H9 (cell line): ENCODE measurements around the gene BYSL. TPM values are rescaled to one million over a fixed set of nuclear protein-coding genes. Genes with fewer than 3 reads are reported as not detected.

Source experiments
- DNase-seq: peaks from one replicate; pipeline ENCODE4 v3.0.0-alpha.2; 2017
- H2AFZ ChIP-seq: one replicate; pipeline ENCODE4 v1.6.1; 2013; ENCODE audit warnings: mild to moderate bottlenecking, low read length, control low read depth, moderate library complexity
- H2AK5ac ChIP-seq: 2 replicates; pipeline ENCODE4 v1.6.1; 2013; ENCODE audit warnings: low read length, control low read depth, mixed read lengths; ENCODE audit not compliant: insufficient read length
- H2BK120ac ChIP-seq: one replicate; pipeline ENCODE4 v1.6.1; 2013; ENCODE audit warnings: low read depth, mild to moderate bottlenecking, low read length, control low read depth, inconsistent platforms; ENCODE audit not compliant: poor library complexity, severe bottlenecking
- H2BK12ac ChIP-seq: 2 replicates; pipeline ENCODE4 v1.6.1; 2013; ENCODE audit warnings: low read length, control low read depth, mixed read lengths, low read depth; ENCODE audit not compliant: insufficient read length
- H2BK15ac ChIP-seq: 2 replicates; pipeline ENCODE4 v1.6.1; 2013; ENCODE audit warnings: low read depth, low read length, control low read depth
- H2BK20ac ChIP-seq: one replicate; pipeline ENCODE4 v1.6.1; 2013; ENCODE audit warnings: low read depth, mild to moderate bottlenecking, low read length, control low read depth, inconsistent platforms; ENCODE audit not compliant: poor library complexity, severe bottlenecking
- H2BK5ac ChIP-seq: 2 replicates; pipeline ENCODE4 v1.6.1; 2013; ENCODE audit warnings: low read length, control low read depth, mixed read lengths; ENCODE audit not compliant: insufficient read length
- H3K14ac ChIP-seq: 2 replicates; pipeline ENCODE4 v1.6.1; 2013; ENCODE audit warnings: low read length, control low read depth; ENCODE audit not compliant: insufficient read depth
- H3K18ac ChIP-seq: 2 replicates; pipeline ENCODE4 v1.6.1; 2013; ENCODE audit warnings: low read depth, mild to moderate bottlenecking, mixed read lengths, low read length, control low read depth; ENCODE audit not compliant: insufficient read length
- H3K23ac ChIP-seq: 2 replicates; pipeline ENCODE4 v1.6.1; 2013; ENCODE audit warnings: low read length, control low read depth, mixed read lengths, low read depth; ENCODE audit not compliant: insufficient read length
- H3K23me2 ChIP-seq: 2 replicates; pipeline ENCODE4 v1.6.1; 2013; ENCODE audit warnings: low read depth, mild to moderate bottlenecking, mixed read lengths, low read length, control low read depth; ENCODE audit not compliant: insufficient read length, poor library complexity, severe bottlenecking
- H3K27ac ChIP-seq: 2 replicates; pipeline ENCODE4 v1.5.1; 2013; ENCODE audit warnings: low read length, control low read depth, mixed read lengths, low read depth; ENCODE audit not compliant: insufficient read length
- H3K27me3 ChIP-seq: 2 replicates; pipeline ENCODE4 v1.6.1; 2013; ENCODE audit warnings: low read length, control low read depth, inconsistent platforms; ENCODE audit not compliant: insufficient read depth
- H3K4ac ChIP-seq: 2 replicates; pipeline ENCODE4 v1.6.1; 2013; ENCODE audit warnings: low read depth, mild to moderate bottlenecking, control low read depth, inconsistent platforms, low read length, moderate library complexity
- H3K4me1 ChIP-seq: 2 replicates; pipeline ENCODE4 v1.6.1; 2013; ENCODE audit warnings: low read length, control low read depth, inconsistent platforms; ENCODE audit not compliant: insufficient read depth
- H3K4me2 ChIP-seq: 2 replicates; pipeline ENCODE4 v1.6.1; 2013; ENCODE audit warnings: low read length, control low read depth, mixed read lengths; ENCODE audit not compliant: insufficient read length, insufficient read depth
- H3K56ac ChIP-seq: 2 replicates; pipeline ENCODE4 v1.6.1; 2013; ENCODE audit warnings: low read depth, mild to moderate bottlenecking, mixed read lengths, low read length, control low read depth; ENCODE audit not compliant: insufficient read length
- H3K79me1 ChIP-seq: 2 replicates; pipeline ENCODE4 v1.6.1; 2013; ENCODE audit warnings: low read depth, mild to moderate bottlenecking, moderate library complexity, low read length, control low read depth, inconsistent platforms; ENCODE audit not compliant: insufficient read depth, poor library complexity, severe bottlenecking
- H3K79me2 ChIP-seq: 2 replicates; pipeline ENCODE4 v1.6.1; 2013; ENCODE audit warnings: low read length, control low read depth, inconsistent platforms; ENCODE audit not compliant: insufficient read depth
- H3K9ac ChIP-seq: 2 replicates; pipeline ENCODE4 v1.6.1; 2013; ENCODE audit warnings: low read length, control low read depth, mixed read lengths; ENCODE audit not compliant: insufficient read length; ENCODE audit errors: extremely low read depth
- H3K9me3 ChIP-seq: one replicate; pipeline ENCODE4 v1.6.1; 2013; ENCODE audit warnings: low read depth, low read length, inconsistent platforms; ENCODE audit not compliant: control insufficient read depth
- H3T11ph ChIP-seq: one replicate; pipeline ENCODE4 v1.6.1; 2013; ENCODE audit warnings: mild to moderate bottlenecking, low read length, control low read depth, inconsistent platforms
- H4K20me1 ChIP-seq: one replicate; pipeline ENCODE4 v1.6.1; 2013; ENCODE audit not compliant: control insufficient read depth, insufficient read length, insufficient read depth
- H4K5ac ChIP-seq: 2 replicates; pipeline ENCODE4 v1.6.1; 2013; ENCODE audit warnings: low read depth, mild to moderate bottlenecking, mixed read lengths, low read length, control low read depth; ENCODE audit not compliant: insufficient read length
- H4K8ac ChIP-seq: replicated peaks from 2 replicates; pipeline ENCODE4 v1.6.1; 2013; ENCODE audit warnings: low read length, control low read depth, mixed read lengths, low read depth; ENCODE audit not compliant: insufficient read length
- H4K91ac ChIP-seq: 2 replicates; pipeline ENCODE4 v1.6.1; 2013; ENCODE audit warnings: low read depth, mild to moderate bottlenecking, moderate library complexity, mixed read lengths, low read length, control low read depth; ENCODE audit not compliant: insufficient read length
- H3K27ac Mint-ChIP-seq, 3 experiments: 2 replicates in 2 of 3; 3 replicates in 1 of 3; pipeline ENCODE4 v1.8.0; 2020 to 2021; ENCODE audit warnings: mixed read lengths in 3 of 3, mild to moderate bottlenecking in 1 of 3, moderate library complexity in 1 of 3
- H3K27me3 Mint-ChIP-seq: 2 replicates; pipeline ENCODE4 v1.8.0; 2021; ENCODE audit warnings: low read depth, mild to moderate bottlenecking, moderate library complexity, mixed read lengths
- H3K36me3 Mint-ChIP-seq, 3 experiments: 2 replicates in 2 of 3; 3 replicates in 1 of 3; pipeline ENCODE4 v1.8.0; 2020 to 2021; ENCODE audit warnings: low read depth in 3 of 3, mixed read lengths in 3 of 3; ENCODE audit not compliant: insufficient read depth in 1 of 3
- H3K4me1 Mint-ChIP-seq, 2 experiments: 2 replicates each; pipeline ENCODE4 v1.8.0; 2020; ENCODE audit warnings: mixed read lengths in 2 of 2
- H3K4me3 Mint-ChIP-seq, 2 experiments: 2 replicates in 1 of 2; 3 replicates in 1 of 2; pipeline ENCODE4 v1.8.0; 2020 to 2021; ENCODE audit warnings: mild to moderate bottlenecking in 2 of 2, mixed read lengths in 2 of 2, moderate library complexity in 1 of 2
- H3K9me3 Mint-ChIP-seq, 2 experiments: 2 replicates in 1 of 2; 3 replicates in 1 of 2; pipeline ENCODE4 v1.8.0; 2020; ENCODE audit warnings: mild to moderate bottlenecking in 2 of 2, mixed read lengths in 2 of 2, moderate library complexity in 1 of 2
- CTCF ChIP-seq: fragments of 200-600 bp; sonication (generic); conservative IDR thresholded peaks from 3 replicates; pipeline ENCODE4 v1.8.0; 2021; ENCODE audit warnings: antibody characterized with exemption, mild to moderate bottlenecking
- WGBS: extraction: QIAGEN DNeasy Blood & Tissue Kit; methylation state at CpG from one replicate; pipeline ENCODE4 v1.1.7; 2013; ENCODE audit warnings: missing lambda C conversion rate, low lambda C conversion rate, mixed read lengths; ENCODE audit not compliant: insufficient read length; ENCODE audit errors: extremely low coverage; 5-methylcytosine and 5-hydroxymethylcytosine counted together
- total RNA-seq: library from RNA; stranded (reverse); gene quantifications from 2 replicates; pipeline ENCODE4 v1.2.1, GENCODE V29; 2021

Gene BYSL
- total RNA-seq, 1 experiment from 2014 or later = 71.1 TPM

GRCh38 chr6:41881506-41881905 is 39.8 kb upstream of the BYSL start:
- no peaks in the 10 kb centered on the region for H3K4me1 ChIP-seq
- no peak overlapping the region for H2BK5ac ChIP-seq
- H3K9me3 ChIP-seq = no peaks in the 10 kb centered on the region
- H3K23me2 ChIP-seq = no peaks in the 10 kb centered on the region
- H3K4me2 ChIP-seq = no peak overlapping the region
- H3K56ac ChIP-seq = no peak overlapping the region
- no peak overlapping the region for H2BK12ac ChIP-seq
- no CpG with 5 or more reads among the region's 1 CpG for WGBS
- H4K8ac ChIP-seq = no peak overlapping the region
- H3K79me1 ChIP-seq = peaks cover 4% of the 10 kb centered on the region
- DNase-seq = no peak
- no peak overlapping the region for H3K9ac ChIP-seq
- H3K27me3 ChIP-seq = no peaks in the 10 kb centered on the region
- no peak for TF ChIP-seq CTCF
- no peak overlapping the region for H3K27ac ChIP-seq
- no peaks in the 10 kb centered on the region for H3K9me3 Mint-ChIP-seq
- no peak overlapping the region for H3K4me3 Mint-ChIP-seq
- H2AK5ac ChIP-seq = no peak overlapping the region
- no peak overlapping the region for H3K4ac ChIP-seq
- H3K27ac Mint-ChIP-seq = no peak overlapping the region
- no peak overlapping the region for H3T11ph ChIP-seq
- no peaks in the 10 kb centered on the region for H3K27me3 Mint-ChIP-seq
- peaks cover 8 to 10% of the 10 kb centered on the region in 2 experiments for H3K4me1 Mint-ChIP-seq
- no peak overlapping the region for H4K91ac ChIP-seq
- no peak overlapping the region for H3K18ac ChIP-seq
- peaks cover 0 to 11% (median 1%) of the 10 kb centered on the region in 3 experiments; a peak in 3 of 7 replicates for H3K36me3 Mint-ChIP-seq
- H4K20me1 ChIP-seq = no peaks in the 10 kb centered on the region
- no peak overlapping the region for H3K23ac ChIP-seq
- no peak overlapping the region for H2AFZ ChIP-seq
- H2BK15ac ChIP-seq = no peak overlapping the region
- no peak overlapping the region for H2BK120ac ChIP-seq
- H2BK20ac ChIP-seq = no peak overlapping the region
- no peaks in the 10 kb centered on the region for H3K79me2 ChIP-seq
- H4K5ac ChIP-seq = no peak overlapping the region
- no peak overlapping the region for H3K14ac ChIP-seq
